Activated CD8-positive, alpha-beta T cell treated with anti-CD3 and anti-CD28 coated beads for 36 hours (primary cell): ENCODE results near the gene TRIM14. TPM values are rescaled to one million over a fixed set of nuclear protein-coding genes. Genes with fewer than 3 reads are reported as not detected.
A peak's percentile ranks its signal among the peaks of the same experiment; 100 is the strongest.

Source experiments
- ATAC-seq: fragments of 200-7000 bp; cut with Tn5 transposase; one replicate; pipeline ENCODE4 v1.10.0; 2021; ENCODE audit warnings: mild to moderate bottlenecking, moderate library complexity
- CTCF ChIA-PET: fragments of 350-600 bp; sonication (Branson Sonifier 250); formaldehyde crosslinking; loops from one replicate; lab custom pipeline; 2021; ENCODE audit warnings: antibody characterized with exemption; lab: Charles Lee
- POLR2A ChIA-PET: fragments of 350-600 bp; sonication (Branson Sonifier 250); formaldehyde crosslinking; loops from one replicate; lab custom pipeline; 2021; ENCODE audit warnings: antibody characterized with exemption; lab: Charles Lee
- DNase-seq: peaks from one replicate; pipeline ENCODE4 v3.0.0-alpha.2; 2020
- H3K27ac Mint-ChIP-seq: one replicate; pipeline ENCODE4 v1.8.0; 2021; ENCODE audit warnings: mild to moderate bottlenecking, mixed read lengths
- H3K27me3 Mint-ChIP-seq: one replicate; pipeline ENCODE4 v1.8.0; 2021; ENCODE audit warnings: mixed read lengths
- H3K36me3 Mint-ChIP-seq: one replicate; pipeline ENCODE4 v1.8.0; 2021; ENCODE audit warnings: low read depth, mixed read lengths
- H3K4me1 Mint-ChIP-seq: one replicate; pipeline ENCODE4 v1.8.0; 2021; ENCODE audit warnings: low read depth, mixed read lengths
- H3K4me3 Mint-ChIP-seq: one replicate; pipeline ENCODE4 v1.8.0; 2021; ENCODE audit warnings: mild to moderate bottlenecking, moderate library complexity, mixed read lengths
- H3K9me3 Mint-ChIP-seq: one replicate; pipeline ENCODE4 v1.8.0; 2021; ENCODE audit warnings: mixed read lengths
- CTCF ChIP-seq: fragments of 200-600 bp; IDR thresholded peaks from one replicate; pipeline ENCODE4 v1.8.0; 2022; ENCODE audit warnings: antibody characterized with exemption, mild to moderate bottlenecking
- intact Hi-C: fragments of 100-400 bp; cut with micrococcal nuclease; formaldehyde crosslinking; loops from one replicate; pipeline ENCODE4 v1.10.0; 2022
- total RNA-seq, 2 experiments: library from RNA; stranded (reverse); gene quantifications; one replicate each; pipeline ENCODE4 v1.2.3, GENCODE V29; 2021

Gene TRIM14
- total RNA-seq, 2 experiments from 2014 or later, result 39.6 to 41.8 TPM

- Mint-ChIP-seq H3K4me1 (no peaks in the 10 kb centered on the region), H3K27ac (no peak overlapping the region), H3K9me3 (no peaks in the 10 kb centered on the region), H3K4me3 (no peak overlapping the region), H3K27me3 (no peaks in the 10 kb centered on the region), H3K36me3 (no peaks in the 10 kb centered on the region)
- no peak for ATAC-seq
- intact Hi-C loops, result no loop called here
- TF ChIP-seq CTCF, result no peak
- CTCF ChIA-PET, result interaction anchor here (2.7 kb wide), 1 partner anchor 17 kb away, joined by 6 read pairs; the partner anchor contains the start of gene TRIM14
- POLR2A ChIA-PET, result no interaction called here
- no peak for DNase-seq
Observed at GRCh38 chr9:98135558-98135934, 16.5 kb upstream of the TRIM14 start.

DNA sequence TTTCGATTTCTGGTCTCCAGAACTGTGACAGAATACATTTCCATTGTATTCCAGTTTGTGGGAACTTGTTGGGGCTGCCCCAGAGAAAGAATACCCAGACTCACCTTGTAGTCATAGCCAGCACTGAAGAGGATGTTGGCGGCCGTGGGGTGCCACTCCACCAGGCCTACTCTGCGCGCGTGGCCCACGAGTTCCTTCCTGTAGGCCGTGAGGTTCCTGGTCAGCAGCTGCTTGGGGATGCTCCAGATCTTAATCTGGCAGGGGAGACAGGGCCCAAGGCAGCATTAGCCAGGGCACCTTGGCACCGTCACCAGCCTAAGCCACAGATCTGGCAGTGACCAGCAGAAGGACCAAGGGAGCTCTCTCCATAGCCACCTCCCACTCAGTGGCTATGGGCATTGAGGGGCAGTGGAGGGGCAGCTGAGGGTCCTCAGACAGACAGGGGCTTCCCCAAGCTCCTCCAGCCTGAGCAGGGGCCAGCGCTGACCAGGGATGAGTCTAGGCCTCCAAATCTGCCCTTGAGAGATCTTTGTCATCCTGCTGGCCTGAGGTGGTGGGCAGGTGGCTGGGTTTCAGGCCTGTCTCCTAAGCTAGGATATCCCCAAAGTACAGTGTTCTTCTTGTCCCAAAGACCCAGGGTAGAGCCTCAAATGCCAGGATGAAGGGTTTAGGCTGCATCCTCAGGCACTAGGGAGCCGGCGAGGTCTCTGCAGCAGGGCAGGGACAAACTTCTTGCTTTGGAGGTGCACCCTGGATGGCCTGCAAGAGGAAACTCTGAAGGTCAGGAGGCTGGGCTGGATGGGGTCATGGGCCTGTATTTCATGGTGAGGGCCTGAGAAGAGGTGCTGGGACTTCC is 15.9 kb upstream of the TRIM14 start:
- ChIA-PET POLR2A (no interaction called here), CTCF (interaction anchor here (2.7 kb wide), 1 partner anchor 16 kb away, joined by 6 read pairs; the partner anchor contains the start of gene TRIM14)
- no peak for ATAC-seq
- Mint-ChIP-seq H3K4me3 (no peak overlapping the region), H3K36me3 (no peaks in the 10 kb centered on the region), H3K27ac (no peak overlapping the region), H3K27me3 (no peaks in the 10 kb centered on the region), H3K4me1 (no peaks in the 10 kb centered on the region), H3K9me3 (no peaks in the 10 kb centered on the region)
- intact Hi-C loops, result no loop called here
- no peak for DNase-seq
- TF ChIP-seq CTCF, result no peak

GRCh38 chr9:98132806-98133631 is 14.0 kb upstream of the TRIM14 start:
- TF ChIP-seq CTCF, result no peak
- intact Hi-C loops, result no loop called here
- POLR2A ChIA-PET, result interaction anchor here (1.0 to 1.5 kb wide), 2 partner anchors 14 to 55 kb away, joined by 3 to 5 read pairs; partner anchors contain the start of gene TRIM14
- no peak for DNase-seq
- H3K27me3 Mint-ChIP-seq, result no peaks in the 10 kb centered on the region
- ATAC-seq, result peak; percentile 34
- H3K4me1 Mint-ChIP-seq, result no peaks in the 10 kb centered on the region
- CTCF ChIA-PET, result interaction anchor here (1.2 kb wide), 1 partner anchor 14 kb away, joined by 3 read pairs; the partner anchor contains the start of gene TRIM14
- no peak overlapping the region for H3K4me3 Mint-ChIP-seq
- no peak overlapping the region for H3K27ac Mint-ChIP-seq
- H3K9me3 Mint-ChIP-seq, result no peaks in the 10 kb centered on the region
- no peaks in the 10 kb centered on the region for H3K36me3 Mint-ChIP-seq

DNA sequence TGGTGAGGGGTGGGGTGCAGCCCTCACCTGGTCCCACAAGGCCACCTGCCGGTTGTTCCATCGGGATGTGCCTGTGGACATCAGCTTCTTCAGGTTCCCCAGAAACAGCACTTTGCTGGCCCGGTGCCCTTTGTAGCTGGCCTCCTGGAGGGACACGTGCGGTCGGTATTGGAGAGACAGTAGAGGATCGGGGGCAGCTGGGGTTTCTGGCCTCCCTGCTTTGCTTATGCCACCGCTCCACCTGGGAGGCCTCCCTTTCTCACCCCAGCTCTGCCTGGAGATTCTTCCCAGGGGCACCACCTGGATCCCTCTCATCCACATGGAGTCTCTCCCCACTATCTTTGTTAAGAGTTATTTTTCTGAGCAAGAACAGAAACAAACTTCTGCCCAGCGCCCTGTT is 13.1 kb upstream of the TRIM14 start:
- DNase-seq (no peak), ATAC-seq (no peak)
- Mint-ChIP-seq H3K36me3 (no peaks in the 10 kb centered on the region), H3K4me1 (no peaks in the 10 kb centered on the region), H3K4me3 (no peak overlapping the region), H3K27me3 (no peaks in the 10 kb centered on the region), H3K9me3 (no peaks in the 10 kb centered on the region), H3K27ac (no peak overlapping the region)
- intact Hi-C loops, result no loop called here
- POLR2A ChIA-PET, result interaction anchor here (1.0 to 1.5 kb wide), 4 partner anchors 12 to 70 kb away, joined by 3 to 5 read pairs (median 3); partner anchors contain the start of gene TRIM14
- CTCF ChIA-PET, result interaction anchor here (0.9 to 1.5 kb wide), 3 partner anchors 9 to 73 kb away, joined by 3 to 4 read pairs (median 3); no protein-coding TSS in a partner anchor
- no peak for TF ChIP-seq CTCF
